CD4-positive, alpha-beta T cell treated with Interleukin-17A for 1 hour (primary cell): ENCODE results near the gene EXOSC7.
"Not testable (repeated sequence)": the region's sequence is repeated elsewhere in the genome, so short reads cannot be mapped to it uniquely, and the experiment has no call there.

Experiments
- DNase-seq: peaks from one replicate; pipeline ENCODE4 v3.0.0-alpha.2; 2020

The EXOSC7 gene

GRCh38 chr3:44962621-44963393, 13.2 kb upstream of the EXOSC7 start:
- no peak for DNase-seq

- no peak for DNase-seq
These were observed 12.3 kb upstream of the EXOSC7 start for GRCh38 chr3:44963571-44964325.

DNA sequence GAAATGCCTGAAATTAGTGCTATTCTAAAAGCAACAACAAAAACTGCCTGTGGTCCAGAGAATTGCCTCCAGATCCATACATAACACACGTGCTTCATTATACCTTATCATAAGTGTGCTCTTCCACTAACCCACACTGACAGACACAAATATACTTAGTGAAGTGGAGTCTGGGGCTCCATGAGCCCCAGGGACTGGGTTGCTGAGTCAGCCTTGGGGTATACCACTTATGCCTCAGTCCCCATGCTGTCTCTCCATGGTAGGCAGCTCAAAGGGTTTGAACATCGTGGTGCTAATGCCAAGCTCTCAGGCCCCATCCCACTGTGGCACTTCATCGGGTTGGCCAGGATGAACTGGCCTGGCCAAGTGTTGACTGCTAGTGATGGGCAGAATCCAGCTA, 10.9 kb upstream of the EXOSC7 start:
- DNase-seq: no peak

DNA sequence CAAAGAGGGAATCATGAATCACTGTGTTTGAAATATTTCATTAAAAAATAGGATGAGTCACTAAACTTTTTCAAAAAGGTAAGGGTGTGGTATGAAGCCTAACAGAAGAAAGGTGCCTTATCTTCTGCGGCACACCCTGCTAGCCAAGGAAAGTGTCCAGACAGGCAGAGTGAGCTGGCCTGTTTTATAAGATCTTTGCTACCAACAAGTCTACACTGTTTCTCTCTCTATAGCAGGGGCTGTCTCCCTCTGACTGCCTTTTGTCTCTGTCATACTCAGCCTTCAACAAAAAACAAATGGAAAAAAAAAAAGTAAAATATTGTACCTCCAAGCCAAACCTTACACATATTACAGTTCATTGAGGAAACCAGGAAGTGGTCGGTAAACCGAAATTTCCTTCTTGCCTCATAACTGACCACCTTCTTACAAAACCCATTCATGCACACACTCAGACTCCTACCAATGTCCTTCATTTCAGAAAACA, 9.2 kb upstream of the EXOSC7 start:
- DNase-seq: no peak

GRCh38 chr3:44968447-44968858, 7.6 kb upstream of the EXOSC7 start:
- DNase-seq: no peak

DNA sequence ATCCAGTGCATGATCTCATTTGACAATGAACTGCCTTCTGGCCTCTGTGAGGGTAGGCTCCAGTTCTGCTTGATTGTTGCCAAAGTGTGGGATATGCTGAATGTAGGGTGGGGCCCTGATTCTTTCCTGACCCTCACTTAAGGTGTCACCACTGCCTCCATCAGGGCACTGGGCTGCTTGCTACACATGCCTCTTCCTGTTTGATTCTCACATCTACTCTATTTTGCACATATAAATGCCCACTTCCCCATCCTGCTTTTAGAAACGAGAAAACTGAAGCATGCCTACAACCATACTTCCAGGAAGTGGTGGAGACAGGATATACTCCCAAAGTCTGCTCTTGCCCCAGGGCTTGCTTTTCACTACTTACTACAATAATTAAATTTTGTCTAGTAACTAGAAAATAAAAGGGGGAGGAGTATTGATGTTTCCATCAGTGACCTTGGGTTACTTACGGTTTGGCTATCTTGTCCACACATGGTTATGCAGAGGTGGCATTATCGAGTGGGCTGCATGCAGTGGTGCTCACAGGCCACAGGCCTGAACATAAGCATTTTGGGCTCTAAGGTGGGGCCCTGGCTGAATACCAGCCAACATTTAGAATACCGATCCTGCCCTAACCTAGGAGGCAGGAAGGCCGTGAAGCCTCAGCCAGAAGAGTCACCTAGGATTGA, 6.8 kb upstream of the EXOSC7 start:
- DNase-seq: peak; percentile 25

DNA sequence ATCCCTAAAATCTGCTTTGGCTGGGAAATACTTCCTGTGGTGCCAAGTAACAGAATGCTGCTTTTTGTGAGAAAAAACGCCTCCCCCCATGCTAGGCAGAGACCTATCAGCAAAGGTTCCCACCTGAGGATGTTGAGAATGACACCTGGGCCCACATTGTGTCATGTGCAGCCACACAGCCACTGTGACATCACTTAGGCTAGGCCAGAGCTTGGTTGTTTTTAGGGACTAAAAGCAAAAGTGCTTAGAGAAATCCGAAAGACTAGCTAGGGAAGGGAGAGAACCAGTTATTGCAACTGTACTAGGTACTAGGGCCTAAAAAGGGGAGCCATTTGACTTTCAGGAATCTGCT, 6.2 kb upstream of the EXOSC7 start:
- DNase-seq: no peak

DNA sequence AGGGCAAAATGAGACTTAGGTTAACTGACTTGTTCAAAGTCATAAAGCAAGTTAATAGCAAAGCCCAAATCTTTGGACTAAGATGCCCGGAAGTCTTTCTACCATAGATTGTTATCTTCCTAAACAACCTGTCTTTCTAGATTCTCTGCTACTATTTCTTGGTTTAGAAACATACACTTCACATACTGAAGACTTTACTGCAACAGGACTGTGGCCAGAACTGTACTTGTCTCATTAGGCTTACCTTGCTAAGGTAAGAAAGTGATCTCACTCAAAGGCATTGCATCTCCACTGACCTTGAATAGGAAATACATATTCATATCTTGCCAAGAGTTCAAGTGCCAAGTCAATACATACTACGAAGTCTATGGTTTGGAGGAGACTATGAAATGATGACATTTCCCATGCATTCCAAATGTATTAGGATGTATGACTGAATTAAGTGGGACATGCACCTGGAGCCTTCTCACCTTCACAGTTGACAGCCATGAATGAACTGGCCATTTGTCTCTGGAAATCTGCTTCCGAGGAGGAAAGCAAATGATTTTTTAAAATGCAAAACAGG, 5.0 kb upstream of the EXOSC7 start:
- no peak for DNase-seq

- no peak for DNase-seq
These were observed 1.6 kb upstream of the EXOSC7 start for GRCh38 chr3:44974416-44974815.

DNA sequence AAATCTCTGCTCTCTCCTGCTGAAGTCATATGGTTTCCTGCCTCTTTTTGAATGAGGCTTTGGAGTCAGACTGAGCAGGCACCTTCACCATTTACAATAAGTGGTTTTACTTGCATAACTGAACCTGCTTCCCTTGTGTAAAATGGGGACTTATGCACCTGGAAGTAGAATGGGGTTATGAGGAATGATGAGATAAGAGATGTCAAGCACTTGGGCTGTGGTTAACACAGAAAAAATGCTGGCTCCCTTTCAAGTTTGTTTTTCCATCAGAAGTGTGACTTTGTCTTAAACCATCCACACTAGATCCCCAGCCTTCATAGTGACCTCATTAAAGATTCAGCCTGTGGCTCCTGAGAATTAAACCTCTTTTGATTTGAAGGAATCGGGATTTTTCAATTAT, 5.2 kb downstream of the EXOSC7 start:
- no peak for DNase-seq

GRCh38 chr3:44981751-44982150, 5.7 kb downstream of the EXOSC7 start:
- peak; percentile 19 for DNase-seq

GRCh38 chr3:44982817-44983216, 6.8 kb downstream of the EXOSC7 start:
- DNase-seq: no peak

DNA sequence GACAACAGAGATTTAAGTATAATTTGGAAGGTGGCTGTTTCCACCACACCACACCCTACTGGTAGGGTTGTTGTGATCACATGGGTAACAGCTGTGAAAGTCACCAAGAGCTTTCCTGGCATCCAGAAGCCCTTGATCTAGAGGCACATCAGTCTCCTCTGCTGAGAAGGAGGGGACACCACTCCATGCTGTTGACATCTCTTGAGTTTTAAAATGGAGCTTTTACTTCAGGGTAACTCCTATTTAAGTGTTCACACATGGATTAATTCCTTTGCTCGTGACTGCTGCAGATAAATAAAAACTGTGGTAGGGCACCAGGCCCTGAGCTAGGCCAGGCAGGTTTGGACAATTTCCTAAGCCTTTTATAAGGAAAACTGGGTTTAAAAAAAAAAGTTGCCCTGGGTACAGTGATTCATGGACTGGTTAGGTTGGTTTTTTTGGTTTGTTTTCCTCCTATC, 7.5 kb downstream of the EXOSC7 start:
- no peak for DNase-seq

GRCh38 chr3:44984335-44984734, 8.3 kb downstream of the EXOSC7 start:
- DNase-seq: no peak

DNA sequence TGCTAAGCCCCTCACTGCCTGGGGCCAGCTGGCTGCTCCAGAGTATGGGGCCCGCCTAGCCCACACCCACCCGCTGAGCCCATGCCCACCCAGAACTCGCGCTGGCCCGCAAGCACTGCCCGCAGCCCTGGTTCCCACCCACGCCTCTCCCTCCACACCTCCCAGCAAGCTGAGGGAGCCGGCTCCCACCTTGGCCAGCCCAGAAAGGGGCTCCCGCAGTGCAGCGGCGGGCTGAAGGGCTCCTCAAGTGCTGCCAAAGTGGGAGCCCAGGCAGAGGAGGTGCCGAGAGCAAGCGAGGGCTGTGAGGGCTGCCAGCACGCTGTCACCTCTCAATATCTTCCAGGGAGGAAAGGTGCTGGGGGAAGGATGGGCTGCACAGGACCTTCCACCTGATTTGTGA, 10.3 kb downstream of the EXOSC7 start:
- DNase-seq: not testable (repeated sequence)

GRCh38 chr3:44987332-44987731, 11.3 kb downstream of the EXOSC7 start:
- DNase-seq: no peak

DNA sequence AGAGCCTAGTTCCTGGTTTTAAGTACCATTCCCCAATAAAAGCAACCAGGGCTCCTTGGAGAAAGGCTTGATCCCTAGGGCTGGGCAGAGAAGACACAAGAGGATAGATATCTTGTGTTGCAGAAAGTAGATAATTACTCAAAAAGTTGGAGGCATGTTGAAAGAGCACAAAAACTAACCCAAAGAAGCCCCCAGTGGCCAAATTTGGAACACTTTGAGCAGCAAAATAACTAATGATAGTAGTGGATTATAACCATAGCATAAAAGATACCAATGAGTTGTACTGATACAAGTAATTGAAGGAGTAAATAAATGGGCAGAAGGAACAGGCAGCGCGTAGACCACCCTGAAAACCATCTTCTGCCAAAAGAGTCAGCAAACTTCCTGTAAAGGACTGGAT, 12.0 kb downstream of the EXOSC7 start:
- peak; percentile 28 for DNase-seq

DNA sequence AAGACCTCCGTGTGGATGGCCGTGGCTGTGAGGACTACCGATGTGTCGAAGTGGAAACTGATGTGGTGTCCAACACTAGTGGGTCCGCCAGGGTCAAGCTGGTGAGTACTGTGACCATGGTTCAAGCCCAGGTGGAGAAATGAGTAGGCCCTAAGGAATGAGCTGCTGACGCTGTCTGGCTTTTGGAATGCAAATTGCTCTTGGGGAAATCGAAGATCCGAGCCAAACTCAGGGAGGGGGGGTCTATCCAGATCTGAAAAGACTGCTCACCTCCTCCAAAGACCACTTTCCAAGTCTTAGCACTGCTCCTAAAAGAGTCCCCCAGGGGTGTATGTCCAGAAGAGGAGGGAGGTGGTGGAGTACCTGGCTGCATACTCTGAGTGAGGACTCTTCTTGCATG, 13.1 kb downstream of the EXOSC7 start:
- no peak for DNase-seq

GRCh38 chr3:44989636-44990373, 13.8 kb downstream of the EXOSC7 start:
- DNase-seq: no peak

GRCh38 chr3:44991326-44991725, 15.3 kb downstream of the EXOSC7 start:
- DNase-seq: no peak

DNA sequence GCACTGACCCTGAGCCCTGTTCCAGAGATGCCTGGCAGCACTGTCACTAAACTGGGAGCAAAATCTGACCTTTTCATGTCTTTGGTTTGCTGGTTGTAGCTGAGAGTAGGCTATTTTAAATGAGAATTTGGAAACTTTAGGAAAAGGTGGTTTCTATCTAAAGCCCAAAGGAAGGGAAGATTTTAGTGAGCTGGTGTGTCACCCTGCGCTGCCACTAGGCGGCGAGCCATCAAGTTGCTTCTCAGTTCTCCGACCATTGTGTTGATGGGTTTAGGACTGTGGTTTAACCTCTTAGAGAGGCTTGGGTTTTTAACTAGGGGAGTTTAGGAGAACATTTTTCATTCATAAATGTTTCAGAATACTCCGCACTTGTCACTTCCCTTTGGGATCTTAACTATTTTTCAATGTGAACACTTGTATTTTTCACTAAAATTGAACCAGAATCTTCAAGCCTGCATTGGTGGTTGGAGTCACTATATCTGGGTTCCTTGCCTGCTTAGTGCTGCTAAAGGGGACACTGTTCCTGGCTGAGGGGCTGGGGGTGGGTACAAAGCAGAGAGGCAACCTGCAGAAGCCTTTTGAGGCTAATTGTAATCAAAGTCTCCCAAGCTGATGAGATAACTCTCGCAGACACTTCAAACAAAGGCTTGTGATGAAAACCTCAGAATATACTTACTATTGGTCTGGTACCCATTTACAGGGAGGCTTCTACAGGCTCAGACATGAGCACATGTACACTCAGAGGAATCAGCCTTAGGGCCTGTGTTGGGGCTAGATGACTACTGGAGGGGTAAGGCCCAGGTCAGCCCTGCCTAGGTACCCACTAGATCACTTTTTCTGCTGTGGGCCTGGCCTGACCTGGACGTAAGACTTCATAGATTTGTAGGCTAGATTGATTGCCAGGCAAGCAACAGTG, 16.8 kb downstream of the EXOSC7 start:
- no peak for DNase-seq
